ENCODE results near the gene PGAM2. TPM values are rescaled to one million over a fixed set of nuclear protein-coding genes. Genes with fewer than 3 reads are reported as not detected.

The PGAM2 gene
- total RNA-seq, 1 experiment from 2014 or later, result 2.4 TPM

GRCh38 chr7:44097064-44097932, 31.9 kb upstream of the PGAM2 start (continued):
- TF ChIP-seq MAX (CRISPR knock-in tag; IDR thresholded peaks at IDR 0.05) (no peak), ZNF532 (CRISPR knock-in tag; IDR thresholded peaks at IDR 0.05; ENCODE audit: borderline replicate concordance) (no peak)

- ChIA-PET CTCF (no interaction called here), POLR2A (no interaction called here)
- Mint-ChIP-seq H3K4me3 (no peak overlapping the region), H3K36me3 (no peaks in the 10 kb centered on the region), H3K27ac (no peak overlapping the region), H3K4me1 (0 out of 2 replicates have a peak, but pooled peaks cover 3% of the 10 kb centered on the region), H3K9me3 (no peaks in the 10 kb centered on the region), H3K27me3 (ENCODE audit: low read depth) (peaks cover 9% of the 10 kb centered on the region)
- ATAC-seq, result no peak
- DNase-seq (ENCODE audit: low spot score), result no peak
- TF ChIP-seq IRF2 (CRISPR knock-in tag; IDR thresholded peaks at IDR 0.05; ENCODE audit: borderline replicate concordance, low read depth) (no peak), FOXP1 (CRISPR knock-in tag; IDR thresholded peaks at IDR 0.05; ENCODE audit: borderline replicate concordance) (no peak), SP1 (CRISPR knock-in tag; conservative IDR thresholded peaks at IDR 0.05) (no peak), ELF4 (CRISPR knock-in tag; IDR thresholded peaks at IDR 0.05; ENCODE audit: low read depth) (no peak), ZNF416 (CRISPR knock-in tag; IDR thresholded peaks at IDR 0.05) (no peak), JUN (CRISPR knock-in tag; IDR thresholded peaks at IDR 0.05) (no peak), USF2 (CRISPR knock-in tag; IDR thresholded peaks at IDR 0.05) (no peak), ETV6 (CRISPR knock-in tag; IDR thresholded peaks at IDR 0.05) (no peak), ZNF396 (CRISPR knock-in tag; IDR thresholded peaks at IDR 0.05; ENCODE audit: borderline replicate concordance) (no peak), ATF6 (CRISPR knock-in tag; IDR thresholded peaks at IDR 0.05) (no peak), ZNF512 (CRISPR knock-in tag; IDR thresholded peaks at IDR 0.05; ENCODE audit: borderline replicate concordance) (no peak), TEAD1 (CRISPR knock-in tag; IDR thresholded peaks at IDR 0.05) (no peak), CDX4 (CRISPR knock-in tag; IDR thresholded peaks at IDR 0.05; ENCODE audit: borderline replicate concordance) (no peak)
These were observed 31.0 kb upstream of the PGAM2 start for GRCh38 chr7:44096326-44096881.

Measured in WTC11 (cell line).